ENCODE measurements around the gene MGST2.
"Not testable (repeated sequence)": the region's sequence is repeated elsewhere in the genome, so short reads cannot be mapped to it uniquely, and the experiment has no call there.

The MGST2 gene

DNA sequence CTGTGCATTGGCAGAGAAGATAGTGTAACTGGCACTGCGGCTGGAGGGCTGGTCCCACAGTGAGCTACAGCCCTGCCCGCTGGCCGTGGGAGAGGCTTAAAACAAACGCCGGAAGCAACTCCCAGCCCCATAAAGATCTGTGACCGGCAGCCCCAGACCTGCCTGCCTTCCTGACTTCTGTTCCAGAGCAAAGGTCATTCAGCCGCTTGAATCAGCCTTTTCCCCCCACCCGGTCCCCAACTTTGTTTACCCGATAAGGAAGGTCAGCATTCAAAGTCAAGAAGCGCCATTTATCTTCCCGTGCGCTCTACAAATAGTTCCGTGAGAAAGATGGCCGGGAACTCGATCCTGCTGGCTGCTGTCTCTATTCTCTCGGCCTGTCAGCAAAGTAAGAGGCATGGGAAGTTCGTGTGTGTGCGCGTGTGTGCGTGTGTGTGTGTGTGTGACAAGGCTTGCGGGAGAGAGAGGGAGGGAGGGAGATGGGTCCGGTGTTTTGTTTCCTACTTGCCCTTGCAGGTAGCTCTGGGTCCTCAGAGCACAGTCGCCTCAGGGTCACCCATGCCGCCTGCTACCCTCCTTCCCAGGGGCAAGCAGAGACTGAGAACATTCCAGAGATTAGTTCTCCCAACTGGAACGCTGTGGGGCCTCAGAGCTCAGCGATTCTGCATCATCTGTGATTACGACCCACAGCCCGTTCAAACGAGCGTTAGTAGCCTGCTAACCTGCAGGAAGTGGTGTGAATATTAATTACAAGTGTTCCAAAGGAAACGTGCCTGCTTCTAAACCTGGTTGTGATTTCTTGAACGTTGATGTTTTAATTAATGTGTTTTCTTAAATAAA, at the start of gene MGST2:
Gene MGST2 (plus strand): TSS at position 130 of the 840 bp plus-strand sequence. CDS start 201 bp downstream, at position 331.
- DNase-seq, result peak; percentile 19 to 52

GRCh38 chr4:139617702-139618490, 47.7 kb upstream of the MGST2 start:
- no peak for DNase-seq

- DNase-seq, result peak in 1 of 2 experiments; percentile 13
Observed at GRCh38 chr4:139619644-139620043, 46.0 kb upstream of the MGST2 start.

DNA sequence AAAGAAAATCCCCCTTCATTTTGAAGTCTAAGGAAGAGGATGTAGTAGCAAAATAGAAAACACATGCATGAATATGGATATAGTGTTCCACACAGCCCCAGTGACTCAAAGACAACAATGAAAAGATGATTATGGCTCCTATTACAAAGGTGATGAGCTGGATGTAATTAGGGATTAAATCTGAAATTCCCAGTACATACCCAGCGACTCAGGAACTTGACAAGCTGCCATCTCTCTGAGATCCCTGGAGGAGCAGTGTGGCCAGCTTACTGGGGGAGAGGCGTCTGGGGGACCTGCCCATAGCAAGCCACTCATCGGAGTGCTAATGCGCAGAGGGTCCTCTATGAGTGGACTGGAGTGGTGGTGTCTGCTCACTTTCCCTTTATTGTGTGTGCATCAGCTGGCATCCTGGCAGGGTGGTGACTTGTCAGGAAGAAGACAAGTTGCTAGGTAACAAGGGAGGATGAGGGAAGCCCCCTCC, 42.7 kb upstream of the MGST2 start:
- DNase-seq, result peak; percentile 79 to 88

DNA sequence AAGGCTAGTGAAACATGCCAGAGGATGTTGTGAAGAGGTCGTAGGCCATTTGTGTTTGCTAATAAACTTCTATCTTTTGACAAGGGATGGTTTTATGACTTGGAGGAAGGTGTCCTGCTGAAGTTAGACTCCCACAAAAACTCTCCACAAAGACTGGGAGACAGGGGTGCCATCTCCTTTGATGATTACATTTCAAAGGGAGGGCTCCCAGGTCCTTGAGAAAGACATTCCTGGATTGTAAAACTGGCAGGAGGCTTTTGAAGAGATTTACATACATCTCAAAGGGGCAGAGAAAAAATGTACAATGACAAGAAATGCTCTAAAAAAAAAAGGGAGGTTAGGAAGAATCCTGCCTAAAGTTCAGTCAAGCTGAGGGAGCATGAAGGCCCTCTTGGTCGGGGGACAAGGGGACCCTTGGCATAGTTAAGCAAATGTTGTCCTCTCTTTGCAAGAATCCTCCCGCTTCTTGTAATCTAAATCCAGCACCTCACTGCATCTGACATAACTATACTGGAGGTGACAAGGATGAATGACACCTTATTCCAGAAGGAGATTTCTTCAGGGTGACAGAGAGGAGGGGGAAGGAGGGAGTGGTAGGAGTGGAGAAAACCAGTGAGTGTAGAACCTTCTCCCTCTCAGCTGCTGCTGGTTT, 41.1 kb upstream of the MGST2 start:
- no peak for DNase-seq

GRCh38 chr4:139625093-139625455, 40.5 kb upstream of the MGST2 start:
- peak in 1 of 2 experiments; percentile 2 for DNase-seq

DNA sequence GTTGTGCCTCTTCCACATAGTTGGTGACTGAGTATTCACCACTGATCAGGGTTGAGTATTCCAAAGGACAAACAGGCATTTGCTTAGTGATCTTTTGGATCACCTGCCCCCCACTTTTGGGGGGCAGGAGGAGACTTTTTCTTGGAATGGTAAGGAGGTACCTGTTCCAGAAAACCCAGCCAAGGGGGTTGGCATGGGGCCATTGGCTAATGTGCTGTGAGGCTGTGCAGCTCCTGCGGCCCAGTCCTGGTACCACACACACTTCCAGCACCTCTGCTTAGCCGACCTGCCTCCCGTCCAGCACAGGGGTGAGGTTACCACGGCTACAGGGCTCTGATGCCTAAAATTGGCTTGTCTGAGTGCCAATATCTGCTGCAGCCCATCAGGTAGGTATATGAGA, 40.1 kb upstream of the MGST2 start:
- no peak for DNase-seq

DNA sequence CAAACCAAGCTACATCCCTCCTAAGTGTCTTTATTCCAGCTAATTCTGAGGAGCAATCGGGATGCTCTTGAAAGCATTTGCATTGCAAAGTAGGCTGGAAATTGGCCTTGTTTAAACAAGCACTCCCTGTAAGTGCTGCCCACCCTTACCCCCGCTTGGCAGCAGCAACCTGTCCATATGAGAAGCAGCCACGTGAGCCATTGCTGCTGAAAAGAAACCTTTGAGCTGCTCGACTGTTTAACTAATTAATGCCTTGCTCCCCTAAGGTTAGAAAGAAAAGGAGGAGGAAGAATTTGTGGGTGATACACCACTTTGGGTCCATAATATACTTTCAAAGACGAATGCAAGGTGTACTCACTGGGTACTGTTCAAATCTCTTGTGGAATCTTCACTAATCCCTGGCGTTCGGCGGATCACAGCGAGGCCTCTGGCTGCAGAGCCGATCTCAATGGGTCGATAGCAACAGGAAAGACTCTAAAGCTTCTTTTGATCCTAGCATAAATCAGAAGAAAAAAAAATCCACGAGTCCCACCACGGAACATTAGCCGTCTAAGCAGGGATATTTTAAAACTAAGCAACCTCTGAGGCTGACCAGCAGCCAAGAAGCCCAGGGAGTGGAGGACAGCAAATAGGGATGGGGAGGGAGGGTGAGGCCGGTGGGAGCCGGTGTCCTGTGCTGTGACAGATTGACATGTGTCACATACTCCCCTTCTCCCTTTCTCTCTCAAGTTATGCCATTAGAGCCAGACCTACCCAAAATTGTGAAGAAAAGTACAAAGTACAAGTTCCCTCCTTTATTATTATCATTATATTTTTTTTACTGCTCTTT, 37.2 kb upstream of the MGST2 start:
- DNase-seq, result peak; percentile 42 to 84

DNA sequence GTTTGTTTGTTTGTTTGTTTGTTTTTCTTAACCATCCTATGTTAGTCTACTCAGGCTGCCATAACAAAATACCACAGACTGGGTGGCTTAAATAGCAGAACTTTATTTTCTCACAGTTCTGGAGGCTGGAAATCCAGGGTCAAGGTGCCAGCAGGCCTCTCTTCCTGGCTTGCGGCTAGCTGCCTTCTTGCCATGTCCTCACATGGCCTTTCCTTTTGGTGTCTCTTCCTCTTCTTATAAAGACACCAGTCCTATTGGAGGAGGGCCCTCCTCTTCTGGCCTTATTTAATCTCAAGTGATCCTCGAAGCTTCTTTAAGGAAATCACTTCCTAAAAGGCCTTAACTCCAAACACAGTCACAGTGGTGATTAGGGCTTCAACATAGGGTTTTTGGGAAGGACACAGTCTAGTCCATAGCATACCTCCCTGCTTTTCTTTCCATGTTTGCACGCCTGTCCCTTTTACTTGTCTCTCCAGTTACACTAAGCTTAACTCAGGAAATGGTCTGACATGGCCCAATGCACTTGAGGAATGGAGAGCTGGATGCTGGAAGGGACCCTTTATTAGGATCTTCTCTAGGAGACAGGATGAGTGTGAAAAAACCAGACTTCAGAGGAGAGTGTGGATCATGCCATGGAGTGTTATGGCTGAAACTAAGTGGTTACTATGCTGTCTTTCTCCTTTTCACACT, 36.0 kb upstream of the MGST2 start:
- peak in 1 of 2 experiments; percentile 25 for DNase-seq

GRCh38 chr4:139630126-139630495, 35.5 kb upstream of the MGST2 start:
- no peak for DNase-seq

DNA sequence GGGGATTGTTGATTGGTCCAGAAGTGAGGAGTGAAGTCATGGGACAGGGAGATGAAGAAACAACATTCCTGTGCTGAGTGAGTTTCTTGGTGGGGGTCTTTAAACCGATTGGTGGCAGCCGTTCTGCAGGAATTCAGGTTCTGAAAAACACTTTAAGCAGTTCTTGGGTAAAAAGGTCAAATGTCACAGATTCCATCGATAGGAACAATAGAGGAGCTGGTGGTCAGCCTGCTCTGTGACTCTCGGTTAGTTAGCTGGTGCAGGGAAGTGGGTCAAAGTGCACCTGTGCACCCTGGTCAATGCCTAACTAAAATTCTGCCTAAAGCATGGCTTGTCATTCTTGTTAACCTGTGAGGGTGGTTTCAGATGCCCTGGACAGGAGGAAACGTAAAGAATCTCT, 34.6 kb upstream of the MGST2 start:
- no peak for DNase-seq

DNA sequence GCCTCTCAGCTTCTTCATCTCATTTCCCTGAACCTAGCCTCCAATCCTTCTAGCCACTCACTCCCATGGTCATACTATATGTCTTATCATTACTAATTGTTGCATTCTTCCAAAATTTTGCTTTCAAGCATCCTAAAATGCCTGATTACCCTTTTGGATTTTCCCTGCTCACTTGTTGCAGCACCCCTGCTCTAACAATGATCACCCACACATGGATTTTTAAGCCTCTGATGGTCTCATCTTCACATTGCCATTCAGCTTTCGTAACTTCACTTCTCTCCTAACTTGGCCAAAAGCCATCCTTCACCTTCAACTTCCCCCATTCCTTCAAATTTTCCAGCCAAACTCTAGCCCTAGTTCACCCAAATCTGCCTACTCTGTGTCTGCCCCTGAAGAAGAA, 33.8 kb upstream of the MGST2 start:
- DNase-seq, result no peak

- DNase-seq, result not testable (repeated sequence)
Observed at GRCh38 chr4:139632739-139633138, 32.9 kb upstream of the MGST2 start.

DNA sequence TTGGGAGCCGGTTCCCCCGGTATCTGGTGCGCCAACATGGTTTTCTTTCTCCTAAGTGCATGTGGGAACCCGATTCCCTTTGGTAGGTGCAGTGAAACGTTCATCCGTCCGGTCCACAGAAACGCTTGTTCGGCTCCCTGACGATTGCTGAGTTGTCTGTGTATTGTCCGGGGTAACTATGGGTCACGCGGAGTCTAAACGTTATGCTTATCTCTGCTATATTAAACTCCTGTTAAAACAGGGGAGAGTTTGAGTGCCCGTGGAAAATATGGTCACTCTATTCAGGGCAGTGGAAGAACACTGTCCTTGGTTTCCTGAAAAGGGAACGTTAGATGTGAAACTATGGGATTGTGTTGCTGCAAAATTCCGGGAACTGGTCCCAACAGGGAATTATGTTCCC, 32.4 kb upstream of the MGST2 start:
- DNase-seq, result no peak

GRCh38 chr4:139633661-139634060, 32.0 kb upstream of the MGST2 start:
- peak in 1 of 2 experiments; percentile 47 for DNase-seq

DNA sequence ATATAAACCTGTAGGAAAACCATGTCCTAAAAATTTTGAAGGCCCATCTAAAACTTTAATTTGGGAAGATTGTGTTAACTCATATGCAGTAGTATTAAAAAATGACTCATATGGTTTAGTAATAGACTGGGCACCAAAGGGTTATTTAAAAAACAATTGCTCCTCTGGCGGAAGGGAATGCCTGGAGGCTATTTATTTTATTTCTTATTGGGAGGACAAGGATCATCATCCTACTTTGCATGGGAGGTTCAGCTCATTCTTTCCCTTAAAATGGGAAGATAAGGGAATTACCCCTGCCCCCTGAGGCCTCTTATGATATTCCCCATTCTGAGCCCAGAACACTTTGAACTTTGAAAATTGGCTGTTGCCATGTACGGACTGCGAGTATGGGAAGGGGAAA, 29.7 kb upstream of the MGST2 start:
- no peak for DNase-seq

DNA sequence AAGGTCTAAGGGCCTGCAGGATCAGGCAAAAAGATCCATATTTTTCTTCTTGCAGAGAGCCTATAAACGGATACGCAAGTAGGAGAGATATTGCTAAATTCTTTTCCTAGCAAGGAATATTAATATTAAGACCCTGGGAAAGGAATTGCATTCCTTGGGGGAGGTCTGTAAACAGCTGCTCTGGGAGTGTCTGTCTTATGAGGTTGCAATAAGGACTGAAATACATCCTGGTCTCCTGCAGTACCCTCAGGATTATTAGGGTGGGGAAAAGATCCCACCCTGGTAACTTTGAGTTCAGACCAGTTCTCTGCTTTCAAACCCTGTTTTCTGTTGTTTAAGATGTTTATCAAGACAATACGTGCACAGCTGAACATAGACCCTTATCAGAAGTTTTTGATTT, 27.3 kb upstream of the MGST2 start:
- not testable (repeated sequence) for DNase-seq

GRCh38 chr4:139639654-139640053, 26.0 kb upstream of the MGST2 start:
- no peak for DNase-seq

DNA sequence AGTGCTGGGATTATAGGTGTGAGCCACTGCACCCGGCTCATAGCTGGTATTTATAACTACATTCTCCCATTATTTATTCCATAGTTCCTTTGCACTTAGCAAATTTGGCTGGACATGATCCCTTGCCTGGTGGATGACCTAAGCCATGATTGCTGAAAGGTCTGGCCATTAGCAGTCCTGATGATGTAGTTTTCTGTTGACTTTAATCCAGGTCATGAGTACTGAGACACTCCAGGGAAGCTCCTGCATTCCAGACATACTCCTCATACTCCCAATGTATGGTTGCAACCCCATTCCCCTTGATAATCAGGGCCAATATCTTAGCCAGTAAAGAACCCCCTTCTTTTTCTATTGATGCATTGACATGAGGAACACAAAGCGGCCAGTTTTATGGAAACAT, 24.4 kb upstream of the MGST2 start:
- DNase-seq, result no peak

DNA sequence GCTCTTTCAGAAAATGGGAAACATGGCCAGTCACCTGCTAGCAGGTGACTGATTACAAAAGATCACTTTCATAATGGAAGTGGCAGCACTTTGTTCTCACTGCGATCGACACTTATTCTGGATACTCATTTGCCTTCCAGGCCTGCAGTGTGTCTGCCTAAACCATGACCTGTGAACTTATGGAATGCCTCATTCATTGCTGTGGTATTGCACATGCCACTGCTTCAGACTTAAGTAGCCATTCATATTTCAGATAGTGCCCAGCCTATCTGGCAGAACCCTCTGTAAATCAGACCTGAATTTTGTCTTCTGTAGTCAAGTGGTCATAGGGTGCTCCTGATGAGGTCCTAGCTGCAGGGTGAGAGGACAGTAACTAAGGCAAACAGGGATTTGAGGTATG, 23.3 kb upstream of the MGST2 start:
- DNase-seq, result no peak

DNA sequence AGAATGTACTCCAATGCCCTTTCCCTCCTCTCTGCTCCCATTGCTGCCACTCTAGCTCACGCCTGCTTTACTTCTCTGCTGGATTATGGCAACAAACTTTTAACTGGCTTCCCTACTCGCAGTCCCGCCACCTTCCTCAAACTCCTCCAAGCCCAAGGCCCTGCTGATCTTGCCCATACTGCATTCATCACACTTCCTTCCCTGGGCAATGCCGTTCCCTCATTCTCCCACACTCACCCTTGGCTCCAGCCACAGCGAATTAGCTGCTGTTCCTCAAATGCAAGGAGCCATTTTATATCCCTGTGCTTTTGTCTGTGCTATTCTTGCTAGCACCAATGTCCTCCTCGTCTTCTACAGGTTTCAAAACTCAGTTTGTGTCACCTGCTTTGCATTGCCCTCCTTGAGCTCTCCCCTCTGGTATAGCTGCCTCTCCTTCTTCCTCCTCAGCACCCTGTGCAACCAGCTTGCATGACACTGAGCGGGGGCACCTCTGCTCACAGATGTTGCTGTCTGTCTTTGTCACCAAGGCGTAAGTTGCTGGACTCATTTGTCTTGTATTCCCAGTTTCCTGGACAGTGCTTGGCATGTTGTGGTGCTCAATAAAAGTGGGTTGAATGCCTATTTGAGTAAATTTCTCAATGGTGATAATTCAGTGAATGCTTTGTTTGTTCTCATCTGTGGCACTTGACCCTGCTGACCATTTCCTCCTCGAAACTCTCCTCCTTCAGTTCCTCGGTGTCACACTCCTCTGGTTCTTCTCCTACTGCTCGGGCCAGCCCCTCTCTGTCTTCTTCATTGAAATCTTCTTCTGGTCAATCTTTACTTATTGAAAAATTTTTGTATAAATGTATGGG, 22.4 kb upstream of the MGST2 start:
- no peak for DNase-seq
